Prostate gland (tissue), 2 donors: ENCODE measurements around the gene TTC1. TPM values are rescaled to one million over a fixed set of nuclear protein-coding genes. Genes with fewer than 3 reads are reported as not detected.

ENCODE experiments used
- DNase-seq: peaks from one replicate; pipeline ENCODE4 v3.0.0-alpha.2; 2019; ENCODE audit warnings: low spot score
- H3K27ac ChIP-seq, 2 donors: fragments of 200-600 bp; sonication (generic); 2 replicates each; pipeline ENCODE4 v1.5.1; 2017 to 2019
- H3K27me3 ChIP-seq: fragments of 200-600 bp; sonication (generic); replicated peaks from 2 replicates; pipeline ENCODE4 v1.5.1; 2019; ENCODE audit not compliant: insufficient read depth
- H3K36me3 ChIP-seq, 2 donors: fragments of 200-600 bp; sonication (generic); 1 replicate in 1 of 2; 2 replicates in 1 of 2; pipeline versions ENCODE4 v1.5.1 to v1.8.1; 2017 to 2019
- H3K4me1 ChIP-seq: fragments of 200-600 bp; sonication (generic); replicated peaks from 2 replicates; pipeline ENCODE4 v1.5.1; 2019
- H3K4me3 ChIP-seq, 2 donors: fragments of 200-600 bp; sonication (generic); 2 replicates each; pipeline ENCODE4 v1.5.1; 2017 to 2019
- H3K9me3 ChIP-seq: fragments of 200-600 bp; sonication (generic); 2 replicates; pipeline ENCODE4 v1.5.1; 2017
- POLR2A ChIP-seq: fragments of 450-650 bp; IDR thresholded peaks from one replicate; pipeline ENCODE4 v1.6.1; 2016; ENCODE audit warnings: antibody characterized with exemption, mild to moderate bottlenecking
- POLR2AphosphoS5 ChIP-seq: sonication (generic); formaldehyde crosslinking; IDR thresholded peaks from one replicate; pipeline ENCODE4 v1.6.1; 2017; ENCODE audit warnings: antibody characterized with exemption
- WGBS: methylation state at CpG from one replicate; pipeline ENCODE4 v1.1.5; 2018; 5-methylcytosine and 5-hydroxymethylcytosine counted together
- intact Hi-C: fragments of 100-400 bp; cut with DNase I; formaldehyde crosslinking; loops from one replicate; pipeline ENCODE4 v1.14.2; 2022
- total RNA-seq, 2 donors: library from RNA; depleted of rRNA; stranded (reverse); fragments of >200 nt; gene quantifications; one replicate each; pipeline ENCODE4 v1.1.0, GENCODE V29; 2016
- TF ChIP-seq, protein P1 (sequence below), 4 experiments: fragments of 200-600 bp in 2 of 4; fragments of 450-650 bp in 2 of 4; sonication (generic) in 2 of 4; IDR thresholded peaks; 1 replicate in 3 of 4; 2 replicates in 1 of 4; pipeline ENCODE4 v1.5.1; 2016 to 2019; ENCODE audit warnings: antibody characterized with exemption in 4 of 4, mild to moderate bottlenecking in 2 of 4, moderate library complexity in 2 of 4

The TTC1 gene
- total RNA-seq, 2 donors from 2014 or later = 30.6 to 34.2 TPM

- H3K4me3 ChIP-seq = no peak overlapping the region
- H3K4me1 ChIP-seq = no peaks in the 10 kb centered on the region
- no peaks in the 10 kb centered on the region for H3K9me3 ChIP-seq
- WGBS = 100% methylated on average over 1 of the region's 1 CpG
- intact Hi-C loops = no loop called here
- H3K36me3 ChIP-seq = no peaks in the 10 kb centered on the region
- TF ChIP-seq POLR2AphosphoS5 = no peak
- no peak for TF ChIP-seq POLR2A
- TF ChIP-seq, protein P1, sequence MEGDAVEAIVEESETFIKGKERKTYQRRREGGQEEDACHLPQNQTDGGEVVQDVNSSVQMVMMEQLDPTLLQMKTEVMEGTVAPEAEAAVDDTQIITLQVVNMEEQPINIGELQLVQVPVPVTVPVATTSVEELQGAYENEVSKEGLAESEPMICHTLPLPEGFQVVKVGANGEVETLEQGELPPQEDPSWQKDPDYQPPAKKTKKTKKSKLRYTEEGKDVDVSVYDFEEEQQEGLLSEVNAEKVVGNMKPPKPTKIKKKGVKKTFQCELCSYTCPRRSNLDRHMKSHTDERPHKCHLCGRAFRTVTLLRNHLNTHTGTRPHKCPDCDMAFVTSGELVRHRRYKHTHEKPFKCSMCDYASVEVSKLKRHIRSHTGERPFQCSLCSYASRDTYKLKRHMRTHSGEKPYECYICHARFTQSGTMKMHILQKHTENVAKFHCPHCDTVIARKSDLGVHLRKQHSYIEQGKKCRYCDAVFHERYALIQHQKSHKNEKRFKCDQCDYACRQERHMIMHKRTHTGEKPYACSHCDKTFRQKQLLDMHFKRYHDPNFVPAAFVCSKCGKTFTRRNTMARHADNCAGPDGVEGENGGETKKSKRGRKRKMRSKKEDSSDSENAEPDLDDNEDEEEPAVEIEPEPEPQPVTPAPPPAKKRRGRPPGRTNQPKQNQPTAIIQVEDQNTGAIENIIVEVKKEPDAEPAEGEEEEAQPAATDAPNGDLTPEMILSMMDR (IDR thresholded peaks at IDR 0.05) = no peak
- no peaks in the 10 kb centered on the region for H3K27me3 ChIP-seq
- H3K27ac ChIP-seq = no peak overlapping the region
- DNase-seq = no peak
Measured at GRCh38 chr5:160084144-160084543, 75.2 kb downstream of the TTC1 start.

- intact Hi-C loops = no loop called here
- H3K27ac ChIP-seq = no peak overlapping the region
- no peaks in the 10 kb centered on the region for H3K27me3 ChIP-seq
- no peak overlapping the region for H3K4me3 ChIP-seq
- DNase-seq = no peak
- WGBS = 100% methylated on average over 1 of the region's 1 CpG
- H3K36me3 ChIP-seq = no peaks in the 10 kb centered on the region
- no peaks in the 10 kb centered on the region for H3K9me3 ChIP-seq
- no peaks in the 10 kb centered on the region for H3K4me1 ChIP-seq
- no peak for TF ChIP-seq POLR2A
- TF ChIP-seq, protein P1 (IDR thresholded peaks at IDR 0.05) = no peak
- TF ChIP-seq POLR2AphosphoS5 = no peak
Measured at GRCh38 chr5:160087199-160087598, 78.3 kb downstream of the TTC1 start.

DNA sequence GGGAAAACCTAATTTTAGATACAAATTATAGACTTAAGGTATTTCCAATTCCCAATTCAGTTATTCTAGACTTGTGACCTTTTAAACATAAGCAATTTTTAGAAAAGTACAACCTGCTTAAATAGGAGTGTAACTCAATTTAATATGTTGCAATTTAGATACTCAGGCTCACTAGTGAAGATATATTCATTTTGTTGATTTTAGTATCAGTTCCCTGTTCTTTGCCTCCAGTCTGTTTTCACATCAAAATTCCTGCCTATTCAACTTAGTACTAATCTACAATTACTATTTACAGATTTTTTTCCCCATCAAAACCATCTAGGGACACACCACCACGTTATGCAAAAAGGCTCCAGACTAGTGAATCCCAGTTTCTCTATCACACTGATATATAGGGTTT lies 79.9 kb downstream of the TTC1 start:
- WGBS = 76% methylated on average over 1 of the region's 1 CpG
- H3K36me3 ChIP-seq = no peaks in the 10 kb centered on the region
- no peak overlapping the region for H3K4me3 ChIP-seq
- DNase-seq = no peak
- no peak overlapping the region for H3K27ac ChIP-seq
- no peaks in the 10 kb centered on the region for H3K9me3 ChIP-seq
- intact Hi-C loops = no loop called here
- no peaks in the 10 kb centered on the region for H3K4me1 ChIP-seq
- no peaks in the 10 kb centered on the region for H3K27me3 ChIP-seq
- TF ChIP-seq POLR2A (no peak), POLR2AphosphoS5 (no peak)
- TF ChIP-seq, protein P1 (IDR thresholded peaks at IDR 0.05) = no peak

DNA sequence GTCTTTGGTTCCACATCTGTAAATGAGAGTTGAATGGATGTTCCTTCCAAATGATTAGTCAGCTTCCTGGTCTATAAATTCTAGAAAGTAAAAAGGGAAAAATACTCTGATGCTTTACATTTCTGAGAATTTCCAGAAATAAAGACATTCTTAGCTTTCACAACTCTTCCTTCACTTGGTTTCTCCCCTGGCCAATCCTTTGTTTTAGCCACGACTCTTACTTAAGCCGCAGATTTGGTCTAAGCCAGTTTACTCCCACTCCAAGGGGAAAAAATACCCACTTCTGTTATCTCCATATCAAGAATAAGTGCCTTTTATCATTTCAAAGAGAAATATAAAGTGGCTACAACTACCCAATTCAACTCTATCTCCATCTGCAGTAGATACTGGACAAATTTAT lies 80.6 kb downstream of the TTC1 start:
- TF ChIP-seq POLR2A (no peak), POLR2AphosphoS5 (no peak)
- TF ChIP-seq, protein P1 (IDR thresholded peaks at IDR 0.05) = no peak
- no peaks in the 10 kb centered on the region for H3K27me3 ChIP-seq
- H3K9me3 ChIP-seq = no peaks in the 10 kb centered on the region
- DNase-seq = no peak
- H3K27ac ChIP-seq = no peak overlapping the region
- WGBS = 83% methylated on average over 2 of the region's 2 CpGs
- H3K4me1 ChIP-seq = no peaks in the 10 kb centered on the region
- intact Hi-C loops = no loop called here
- no peak overlapping the region for H3K4me3 ChIP-seq
- no peaks in the 10 kb centered on the region for H3K36me3 ChIP-seq

DNA sequence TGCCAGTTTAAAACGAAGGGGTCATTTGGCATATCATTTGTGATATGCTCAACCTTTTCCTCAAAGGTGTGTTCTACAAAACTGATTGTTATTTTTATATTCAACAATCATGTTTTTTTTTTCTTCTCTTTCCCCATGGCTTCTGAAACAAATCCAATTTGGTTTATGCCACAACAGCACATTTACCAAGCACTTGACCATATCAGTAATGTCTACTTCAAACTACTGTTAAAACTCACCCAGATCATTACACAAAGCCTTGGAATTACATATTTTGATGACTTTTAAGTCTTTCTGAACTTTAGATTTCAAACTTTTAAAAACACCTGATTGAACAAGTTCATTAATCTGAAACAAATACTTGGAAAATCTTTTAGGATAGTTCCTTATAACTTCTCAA lies 81.1 kb downstream of the TTC1 start:
- no peak for DNase-seq
- Histone ChIP-seq H3K9me3 (no peaks in the 10 kb centered on the region), H3K4me3 (no peak overlapping the region), H3K27ac (no peak overlapping the region), H3K36me3 (no peaks in the 10 kb centered on the region), H3K4me1 (no peaks in the 10 kb centered on the region), H3K27me3 (no peaks in the 10 kb centered on the region)
- WGBS = 95% methylated on average over 1 of the region's 1 CpG
- TF ChIP-seq POLR2AphosphoS5 (no peak), POLR2A (no peak)
- TF ChIP-seq, protein P1 (IDR thresholded peaks at IDR 0.05) = no peak
- intact Hi-C loops = no loop called here
